ENCODE data around the gene BNIP2.

The BNIP2 gene

DNA sequence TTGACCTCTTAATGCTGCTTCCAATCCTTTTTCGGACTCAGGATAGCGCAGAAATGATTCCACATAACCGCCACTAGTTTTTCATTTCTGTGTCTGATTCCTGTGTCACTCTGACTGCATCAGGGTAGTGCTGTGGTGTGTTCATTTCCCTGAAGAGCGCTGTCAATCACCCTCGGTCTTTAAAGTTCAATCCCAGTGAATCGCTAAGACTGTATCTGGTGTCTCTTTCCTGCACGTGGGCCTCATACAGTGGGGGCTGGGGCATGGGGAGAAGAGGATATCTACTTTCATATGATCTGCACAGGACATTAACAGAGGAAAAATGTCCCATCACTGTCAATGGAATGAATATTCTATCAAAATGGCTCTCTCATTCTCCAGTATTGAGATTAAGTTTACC is 32.9 kb upstream of the BNIP2 start:
- DNase-seq (ENCODE audit: low read depth in 1 of 2, low spot score in 1 of 2), result no peak
- no peak for TF ChIP-seq GABPA (IDR thresholded peaks at IDR 0.05; ENCODE audit: low read depth)
- no peak for TF ChIP-seq SPI1 (IDR thresholded peaks at IDR 0.05; ENCODE audit: borderline replicate concordance, low read depth)
- TF ChIP-seq, protein P1, sequence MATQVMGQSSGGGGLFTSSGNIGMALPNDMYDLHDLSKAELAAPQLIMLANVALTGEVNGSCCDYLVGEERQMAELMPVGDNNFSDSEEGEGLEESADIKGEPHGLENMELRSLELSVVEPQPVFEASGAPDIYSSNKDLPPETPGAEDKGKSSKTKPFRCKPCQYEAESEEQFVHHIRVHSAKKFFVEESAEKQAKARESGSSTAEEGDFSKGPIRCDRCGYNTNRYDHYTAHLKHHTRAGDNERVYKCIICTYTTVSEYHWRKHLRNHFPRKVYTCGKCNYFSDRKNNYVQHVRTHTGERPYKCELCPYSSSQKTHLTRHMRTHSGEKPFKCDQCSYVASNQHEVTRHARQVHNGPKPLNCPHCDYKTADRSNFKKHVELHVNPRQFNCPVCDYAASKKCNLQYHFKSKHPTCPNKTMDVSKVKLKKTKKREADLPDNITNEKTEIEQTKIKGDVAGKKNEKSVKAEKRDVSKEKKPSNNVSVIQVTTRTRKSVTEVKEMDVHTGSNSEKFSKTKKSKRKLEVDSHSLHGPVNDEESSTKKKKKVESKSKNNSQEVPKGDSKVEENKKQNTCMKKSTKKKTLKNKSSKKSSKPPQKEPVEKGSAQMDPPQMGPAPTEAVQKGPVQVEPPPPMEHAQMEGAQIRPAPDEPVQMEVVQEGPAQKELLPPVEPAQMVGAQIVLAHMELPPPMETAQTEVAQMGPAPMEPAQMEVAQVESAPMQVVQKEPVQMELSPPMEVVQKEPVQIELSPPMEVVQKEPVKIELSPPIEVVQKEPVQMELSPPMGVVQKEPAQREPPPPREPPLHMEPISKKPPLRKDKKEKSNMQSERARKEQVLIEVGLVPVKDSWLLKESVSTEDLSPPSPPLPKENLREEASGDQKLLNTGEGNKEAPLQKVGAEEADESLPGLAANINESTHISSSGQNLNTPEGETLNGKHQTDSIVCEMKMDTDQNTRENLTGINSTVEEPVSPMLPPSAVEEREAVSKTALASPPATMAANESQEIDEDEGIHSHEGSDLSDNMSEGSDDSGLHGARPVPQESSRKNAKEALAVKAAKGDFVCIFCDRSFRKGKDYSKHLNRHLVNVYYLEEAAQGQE (IDR thresholded peaks at IDR 0.05; ENCODE audit: insufficient replicate concordance, low read depth), result no peak
- TF ChIP-seq POLR2AphosphoS5 (IDR thresholded peaks at IDR 0.05; ENCODE audit: low read depth), result no peak
- TF ChIP-seq, protein P2, sequence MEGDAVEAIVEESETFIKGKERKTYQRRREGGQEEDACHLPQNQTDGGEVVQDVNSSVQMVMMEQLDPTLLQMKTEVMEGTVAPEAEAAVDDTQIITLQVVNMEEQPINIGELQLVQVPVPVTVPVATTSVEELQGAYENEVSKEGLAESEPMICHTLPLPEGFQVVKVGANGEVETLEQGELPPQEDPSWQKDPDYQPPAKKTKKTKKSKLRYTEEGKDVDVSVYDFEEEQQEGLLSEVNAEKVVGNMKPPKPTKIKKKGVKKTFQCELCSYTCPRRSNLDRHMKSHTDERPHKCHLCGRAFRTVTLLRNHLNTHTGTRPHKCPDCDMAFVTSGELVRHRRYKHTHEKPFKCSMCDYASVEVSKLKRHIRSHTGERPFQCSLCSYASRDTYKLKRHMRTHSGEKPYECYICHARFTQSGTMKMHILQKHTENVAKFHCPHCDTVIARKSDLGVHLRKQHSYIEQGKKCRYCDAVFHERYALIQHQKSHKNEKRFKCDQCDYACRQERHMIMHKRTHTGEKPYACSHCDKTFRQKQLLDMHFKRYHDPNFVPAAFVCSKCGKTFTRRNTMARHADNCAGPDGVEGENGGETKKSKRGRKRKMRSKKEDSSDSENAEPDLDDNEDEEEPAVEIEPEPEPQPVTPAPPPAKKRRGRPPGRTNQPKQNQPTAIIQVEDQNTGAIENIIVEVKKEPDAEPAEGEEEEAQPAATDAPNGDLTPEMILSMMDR (IDR thresholded peaks at IDR 0.05; ENCODE audit: insufficient read depth, low read length), result no peak
- Histone ChIP-seq H3K4me3 (replicated peaks; ENCODE audit: insufficient read depth, low read length) (no peak overlapping the region), H3K27ac (replicated peaks) (no peak overlapping the region), H3K27me3 (ENCODE audit: insufficient read depth, poor library complexity, severe bottlenecking) (no peaks in the 10 kb centered on the region)

DNA sequence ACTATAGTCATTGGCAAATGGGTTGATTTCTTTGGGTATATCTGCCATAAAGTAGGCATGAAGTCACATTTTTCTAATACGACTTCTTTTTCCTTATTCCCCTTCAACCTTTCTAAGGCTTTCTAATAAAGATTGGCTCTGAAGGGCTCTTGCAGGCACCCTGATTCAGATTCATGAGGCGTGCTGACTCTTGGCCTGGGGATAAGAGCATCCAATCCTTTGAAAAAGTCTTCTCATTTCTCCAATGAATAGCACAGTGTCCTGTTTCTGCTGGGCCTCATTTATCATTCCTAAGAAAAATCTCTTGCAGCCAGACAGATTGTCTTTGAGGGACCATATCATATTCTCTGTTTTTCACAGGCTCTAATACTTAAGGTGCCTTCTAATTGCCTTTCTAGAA is 32.3 kb upstream of the BNIP2 start:
- H3K27me3 ChIP-seq (ENCODE audit: insufficient read depth, poor library complexity, severe bottlenecking), result no peaks in the 10 kb centered on the region
- TF ChIP-seq POLR2AphosphoS5 (IDR thresholded peaks at IDR 0.05; ENCODE audit: low read depth) (no peak), GABPA (IDR thresholded peaks at IDR 0.05; ENCODE audit: low read depth) (no peak), SPI1 (IDR thresholded peaks at IDR 0.05; ENCODE audit: borderline replicate concordance, low read depth) (no peak)
- TF ChIP-seq, protein P1 (IDR thresholded peaks at IDR 0.05; ENCODE audit: insufficient replicate concordance, low read depth), result no peak
- TF ChIP-seq, protein P2 (IDR thresholded peaks at IDR 0.05; ENCODE audit: insufficient read depth, low read length), result no peak
- no peak for DNase-seq (ENCODE audit: low read depth in 1 of 2, low spot score in 1 of 2)
- H3K27ac ChIP-seq (replicated peaks), result no peak overlapping the region
- no peak overlapping the region for H3K4me3 ChIP-seq (replicated peaks; ENCODE audit: insufficient read depth, low read length)

DNA sequence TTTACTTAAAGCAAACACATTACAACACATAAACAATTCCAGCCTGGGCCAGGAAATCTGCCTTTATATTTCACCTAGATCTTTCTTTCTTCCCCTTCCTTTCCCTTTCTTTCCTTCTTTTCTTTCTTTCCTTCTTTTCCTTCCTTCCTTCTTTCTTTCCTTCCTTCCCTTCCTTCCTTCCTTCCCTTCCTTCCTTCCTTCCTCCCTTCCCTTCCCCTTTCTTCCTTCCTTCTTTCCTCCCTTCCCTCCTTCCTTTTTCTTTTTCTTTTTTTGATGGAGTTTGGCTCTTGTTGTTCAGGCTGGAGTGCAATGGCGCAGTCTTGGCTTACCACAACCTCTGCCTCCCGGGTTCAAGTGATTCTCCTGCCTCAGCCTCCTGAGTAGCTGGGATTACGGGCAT is 24.1 kb upstream of the BNIP2 start:
- TF ChIP-seq GABPA (IDR thresholded peaks at IDR 0.05; ENCODE audit: low read depth), result no peak
- TF ChIP-seq, protein P2 (IDR thresholded peaks at IDR 0.05; ENCODE audit: insufficient read depth, low read length), result no peak
- no peak for TF ChIP-seq SPI1 (IDR thresholded peaks at IDR 0.05; ENCODE audit: borderline replicate concordance, low read depth)
- TF ChIP-seq, protein P1 (IDR thresholded peaks at IDR 0.05; ENCODE audit: insufficient replicate concordance, low read depth), result no peak
- no peak for TF ChIP-seq POLR2AphosphoS5 (IDR thresholded peaks at IDR 0.05; ENCODE audit: low read depth)
- Histone ChIP-seq H3K27me3 (ENCODE audit: insufficient read depth, poor library complexity, severe bottlenecking) (no peaks in the 10 kb centered on the region), H3K4me3 (replicated peaks; ENCODE audit: insufficient read depth, low read length) (no peak overlapping the region), H3K27ac (replicated peaks) (no peak overlapping the region)
- DNase-seq (ENCODE audit: low read depth in 1 of 2, low spot score in 1 of 2), result no peak
